CD8-positive, alpha-beta memory T cell (primary cell): ENCODE results near the gene COA6. TPM values are rescaled to one million over a fixed set of nuclear protein-coding genes. Genes with fewer than 3 reads are reported as not detected.
A peak's percentile ranks its signal among the peaks of the same experiment; 100 is the strongest.
"Not testable (repeated sequence)": the region's sequence is repeated elsewhere in the genome, so short reads cannot be mapped to it uniquely, and the experiment has no call there.

ENCODE experiments used
- CTCF ChIA-PET: fragments of 350-600 bp; sonication (Branson Sonifier 250); formaldehyde crosslinking; loops from one replicate; lab custom pipeline; 2021; ENCODE audit warnings: antibody characterized with exemption; lab: Charles Lee
- POLR2A ChIA-PET: fragments of 350-600 bp; sonication (Branson Sonifier 250); formaldehyde crosslinking; loops from one replicate; lab custom pipeline; 2021; ENCODE audit warnings: antibody characterized with exemption; lab: Charles Lee
- DNase-seq, 5 donors: peaks; one replicate each; pipeline versions ENCODE4 v3.0.0 to v3.0.0-alpha.2; 2020 to 2022; ENCODE audit warnings: mixed read lengths in 1 of 5
- H3K27ac ChIP-seq: one replicate; pipeline ENCODE4 v1.7.0; 2013; ENCODE audit warnings: low read depth, mild to moderate bottlenecking, low read length, moderate library complexity
- H3K27me3 ChIP-seq: 2 replicates; pipeline ENCODE4 v1.7.0; 2013; ENCODE audit warnings: low read length, mild to moderate bottlenecking; ENCODE audit not compliant: insufficient read depth, poor library complexity, severe bottlenecking
- H3K36me3 ChIP-seq: 2 replicates; pipeline ENCODE4 v1.7.0; 2013; ENCODE audit warnings: mild to moderate bottlenecking, low read length, moderate library complexity; ENCODE audit not compliant: insufficient read depth
- H3K4me1 ChIP-seq: 2 replicates; pipeline ENCODE4 v1.7.0; 2013; ENCODE audit warnings: mild to moderate bottlenecking, low read length, moderate library complexity; ENCODE audit not compliant: insufficient read depth
- H3K4me3 ChIP-seq: 2 replicates; pipeline ENCODE4 v1.7.0; 2013; ENCODE audit warnings: mild to moderate bottlenecking, low read length
- H3K9me3 ChIP-seq: 2 replicates; pipeline ENCODE4 v1.7.0; 2013; ENCODE audit warnings: mild to moderate bottlenecking, low read length
- H3K27ac Mint-ChIP-seq, 8 donors: one replicate each; pipeline ENCODE4 v1.8.0; 2020 to 2021; ENCODE audit warnings: mixed read lengths in 8 of 8, mild to moderate bottlenecking in 6 of 8, inconsistent platforms in 3 of 8, moderate library complexity in 3 of 8
- H3K27me3 Mint-ChIP-seq, 2 donors: one replicate each; pipeline ENCODE4 v1.8.0; 2020 to 2021; ENCODE audit warnings: mixed read lengths in 2 of 2, mild to moderate bottlenecking in 1 of 2, moderate library complexity in 1 of 2
- H3K36me3 Mint-ChIP-seq, 3 donors: one replicate each; pipeline ENCODE4 v1.8.0; 2020 to 2021; ENCODE audit warnings: mixed read lengths in 3 of 3, inconsistent platforms in 1 of 3, mild to moderate bottlenecking in 1 of 3
- H3K4me1 Mint-ChIP-seq, 3 donors: one replicate each; pipeline ENCODE4 v1.8.0; 2020 to 2021; ENCODE audit warnings: mixed read lengths in 3 of 3, inconsistent platforms in 1 of 3, mild to moderate bottlenecking in 1 of 3
- H3K4me3 Mint-ChIP-seq, 7 donors: one replicate each; pipeline ENCODE4 v1.8.0; 2020 to 2021; ENCODE audit warnings: mixed read lengths in 7 of 7, mild to moderate bottlenecking in 6 of 7, moderate library complexity in 4 of 7, inconsistent platforms in 2 of 7
- H3K9me3 Mint-ChIP-seq, 5 donors: one replicate each; pipeline ENCODE4 v1.8.0; 2020 to 2022; ENCODE audit warnings: mixed read lengths in 5 of 5, mild to moderate bottlenecking in 3 of 5, moderate library complexity in 2 of 5, inconsistent platforms in 1 of 5
- polyA plus RNA-seq: library from polyadenylated mRNA; unstranded; fragments of 300-500 nt; fragmentation: Illumina TruSeq; gene quantifications from one replicate; pipeline ENCODE4 v1.2.3, GENCODE V29; 2021
- total RNA-seq, 2 experiments: library from RNA; stranded (reverse); gene quantifications; one replicate each; pipeline ENCODE4 v1.2.3, GENCODE V29; 2021

COA6 gene
- total and polyA plus RNA-seq, 3 experiments from 2014 or later = 40.1 to 51.9 (median 49.1) TPM

DNA sequence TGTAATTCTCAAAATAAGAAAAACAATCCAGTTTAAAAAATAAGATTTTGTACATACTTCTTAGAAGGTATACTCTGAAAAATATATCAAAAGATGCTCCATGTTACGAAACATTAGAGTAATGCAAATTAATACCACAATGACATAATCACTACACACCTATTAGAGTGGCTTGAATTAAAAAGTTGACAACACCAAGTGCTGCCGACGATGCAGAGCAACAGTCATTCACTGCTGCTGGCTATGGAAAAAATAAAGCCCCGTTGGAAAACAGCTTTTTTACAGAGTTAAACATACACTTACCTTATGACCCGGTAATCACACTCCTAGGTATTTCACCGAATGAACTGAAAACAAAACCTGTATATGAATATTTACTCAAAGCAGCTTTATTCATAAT lies 14.8 kb downstream of the COA6 start:
- Histone ChIP-seq H3K9me3 (no peaks in the 10 kb centered on the region), H3K4me3 (no peak overlapping the region), H3K27me3 (no peaks in the 10 kb centered on the region), H3K27ac (no peak overlapping the region), H3K36me3 (no peaks in the 10 kb centered on the region), H3K4me1 (no peaks in the 10 kb centered on the region)
- Mint-ChIP-seq H3K4me1 (peaks cover 0 to 12% (median 8%) of the 10 kb centered on the region in 3 donors), H3K36me3 (peaks cover 14 to 56% (median 15%) of the 10 kb centered on the region in 3 donors), H3K27me3 (no peaks in the 10 kb centered on the region), H3K27ac (no peak overlapping the region), H3K4me3 (no peak overlapping the region), H3K9me3 (no peaks in the 10 kb centered on the region)
- DNase-seq = no peak
- CTCF ChIA-PET = no interaction called here
- POLR2A ChIA-PET = no interaction called here

DNA sequence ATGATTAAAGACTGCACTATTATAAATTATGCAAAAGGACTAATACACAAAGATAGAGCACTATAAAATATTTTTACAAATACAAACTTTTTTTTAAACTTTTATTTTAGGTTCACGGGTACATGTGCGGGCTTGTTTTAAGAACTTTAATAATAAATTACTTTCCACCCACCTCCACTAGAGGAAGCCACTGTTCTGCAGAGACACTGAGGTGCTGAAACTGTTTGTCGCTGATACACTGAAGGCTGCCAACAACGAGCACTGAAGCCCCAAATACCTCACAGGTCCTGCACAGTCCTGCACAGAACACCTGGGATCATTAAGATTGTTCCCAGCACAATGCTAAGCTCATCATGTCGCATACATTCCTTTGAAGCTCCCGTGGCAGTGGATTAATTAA lies 19.9 kb downstream of the COA6 start:
- Mint-ChIP-seq H3K4me3 (no peak overlapping the region), H3K9me3 (no peaks in the 10 kb centered on the region), H3K4me1 (peaks cover 4 to 6% (median 5%) of the 10 kb centered on the region in 3 donors), H3K27ac (no peak overlapping the region), H3K27me3 (no peaks in the 10 kb centered on the region), H3K36me3 (peaks cover 19 to 52% (median 19%) of the 10 kb centered on the region in 3 donors)
- no peak overlapping the region for H3K4me3 ChIP-seq
- ChIA-PET CTCF (no interaction called here), POLR2A (no interaction called here)
- H3K4me1 ChIP-seq = no peaks in the 10 kb centered on the region
- no peak for DNase-seq
- H3K27ac ChIP-seq = no peak overlapping the region
- no peaks in the 10 kb centered on the region for H3K36me3 ChIP-seq
- H3K9me3 ChIP-seq = no peaks in the 10 kb centered on the region
- no peaks in the 10 kb centered on the region for H3K27me3 ChIP-seq

GRCh38 chr1:234395297-234395696 lies 22.0 kb downstream of the COA6 start:
- H3K27me3 Mint-ChIP-seq = no peaks in the 10 kb centered on the region
- H3K27me3 ChIP-seq = no peaks in the 10 kb centered on the region
- no peaks in the 10 kb centered on the region for H3K36me3 ChIP-seq
- H3K9me3 Mint-ChIP-seq = no peaks in the 10 kb centered on the region
- DNase-seq = no peak
- ChIA-PET POLR2A (no interaction called here), CTCF (no interaction called here)
- H3K36me3 Mint-ChIP-seq = peaks cover 14 to 47% (median 14%) of the 10 kb centered on the region in 3 donors
- H3K27ac ChIP-seq = no peak overlapping the region
- H3K9me3 ChIP-seq = no peaks in the 10 kb centered on the region
- H3K4me3 ChIP-seq = no peak overlapping the region
- peaks cover 18 to 25% (median 18%) of the 10 kb centered on the region in 3 donors for H3K4me1 Mint-ChIP-seq
- no peak overlapping the region for H3K4me3 Mint-ChIP-seq
- H3K27ac Mint-ChIP-seq = peak overlapping the region in 2 of 8 donors; percentile 14 to 84
- H3K4me1 ChIP-seq = peaks cover 8% of the 10 kb centered on the region

GRCh38 chr1:234396092-234396491 lies 22.8 kb downstream of the COA6 start:
- no peaks in the 10 kb centered on the region for H3K27me3 Mint-ChIP-seq
- H3K36me3 ChIP-seq = no peaks in the 10 kb centered on the region
- H3K27ac Mint-ChIP-seq = peak overlapping the region in 2 of 8 donors; percentile 30 to 50
- H3K4me3 Mint-ChIP-seq = no peak overlapping the region
- POLR2A ChIA-PET = no interaction called here
- CTCF ChIA-PET = no interaction called here
- H3K27me3 ChIP-seq = no peaks in the 10 kb centered on the region
- peaks cover 14 to 43% (median 14%) of the 10 kb centered on the region in 3 donors for H3K36me3 Mint-ChIP-seq
- no peak overlapping the region for H3K27ac ChIP-seq
- no peak overlapping the region for H3K4me3 ChIP-seq
- no peaks in the 10 kb centered on the region for H3K9me3 Mint-ChIP-seq
- H3K4me1 Mint-ChIP-seq = peaks cover 24 to 32% (median 26%) of the 10 kb centered on the region in 3 donors
- H3K9me3 ChIP-seq = no peaks in the 10 kb centered on the region
- DNase-seq = no peak
- peaks cover 16% of the 10 kb centered on the region for H3K4me1 ChIP-seq

DNA sequence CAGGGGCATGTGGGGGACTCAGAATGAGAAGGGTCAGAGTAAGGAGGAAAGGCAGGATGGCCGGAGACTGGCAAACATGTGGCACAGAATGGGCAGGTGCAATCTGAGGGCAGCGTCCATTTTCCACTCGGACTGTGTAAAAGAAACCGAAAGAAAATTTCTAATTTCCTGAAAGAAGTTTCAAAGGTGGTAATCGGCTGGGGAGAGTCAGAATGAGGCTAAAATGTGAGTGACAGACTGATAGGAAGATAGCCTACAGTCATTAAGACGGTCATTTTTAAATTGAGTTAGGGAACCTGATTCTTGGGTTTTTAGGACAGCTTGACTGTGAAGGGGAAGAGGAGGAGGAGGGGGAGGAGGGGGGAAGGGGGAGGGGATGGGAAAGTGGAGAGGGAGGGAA lies 23.6 kb downstream of the COA6 start:
- H3K4me1 ChIP-seq = peaks cover 23% of the 10 kb centered on the region
- H3K9me3 ChIP-seq = no peaks in the 10 kb centered on the region
- H3K9me3 Mint-ChIP-seq = no peaks in the 10 kb centered on the region
- H3K4me1 Mint-ChIP-seq = peaks cover 32 to 40% (median 34%) of the 10 kb centered on the region in 3 donors
- ChIA-PET POLR2A (no interaction called here), CTCF (no interaction called here)
- no peak overlapping the region for H3K4me3 ChIP-seq
- H3K36me3 ChIP-seq = no peaks in the 10 kb centered on the region
- no peaks in the 10 kb centered on the region for H3K27me3 Mint-ChIP-seq
- H3K27me3 ChIP-seq = no peaks in the 10 kb centered on the region
- peaks cover 9 to 35% (median 10%) of the 10 kb centered on the region in 3 donors for H3K36me3 Mint-ChIP-seq
- peak overlapping the region in 7 of 8 donors; percentile 29 to 72 (median 50) for H3K27ac Mint-ChIP-seq
- peak overlapping the region in 3 of 7 donors; percentile 22 to 79 (median 30) for H3K4me3 Mint-ChIP-seq
- H3K27ac ChIP-seq = no peak overlapping the region
- no peak for DNase-seq

DNA sequence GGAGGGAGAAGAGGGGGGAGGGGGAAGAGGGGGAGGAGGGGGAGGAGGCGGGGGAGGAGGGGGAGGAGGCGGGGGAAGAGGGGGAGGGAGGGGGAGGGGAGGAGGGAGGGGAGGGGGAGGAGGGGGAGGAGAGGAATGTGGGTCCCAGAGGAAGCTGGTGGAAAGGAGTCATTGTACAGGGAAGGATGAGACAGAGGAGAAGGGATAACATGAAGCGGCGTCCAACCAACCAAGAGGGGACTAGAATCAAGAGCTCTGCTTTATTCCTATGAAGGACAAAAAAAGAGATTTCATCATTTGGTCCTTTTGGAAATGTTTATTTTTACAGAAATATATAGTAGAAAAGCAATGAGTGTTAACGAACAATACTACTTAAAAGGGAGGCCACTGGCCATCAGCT lies 24.5 kb downstream of the COA6 start:
- POLR2A ChIA-PET = interaction anchor here (2.0 kb wide), 1 partner anchor 24 kb away, joined by 7 read pairs; the partner anchor contains the start of gene COA6
- Histone ChIP-seq H3K9me3 (no peaks in the 10 kb centered on the region), H3K36me3 (no peaks in the 10 kb centered on the region), H3K27me3 (no peaks in the 10 kb centered on the region), H3K4me1 (peaks cover 30% of the 10 kb centered on the region), H3K27ac (no peak overlapping the region), H3K4me3 (no peak overlapping the region)
- DNase-seq = no peak
- H3K36me3 Mint-ChIP-seq = peaks cover 5 to 29% (median 10%) of the 10 kb centered on the region in 3 donors
- H3K4me3 Mint-ChIP-seq = no peak overlapping the region
- H3K4me1 Mint-ChIP-seq = peaks cover 36 to 45% (median 40%) of the 10 kb centered on the region in 3 donors
- CTCF ChIA-PET = no interaction called here
- no peaks in the 10 kb centered on the region for H3K9me3 Mint-ChIP-seq
- no peak overlapping the region for H3K27ac Mint-ChIP-seq
- H3K27me3 Mint-ChIP-seq = no peaks in the 10 kb centered on the region

DNA sequence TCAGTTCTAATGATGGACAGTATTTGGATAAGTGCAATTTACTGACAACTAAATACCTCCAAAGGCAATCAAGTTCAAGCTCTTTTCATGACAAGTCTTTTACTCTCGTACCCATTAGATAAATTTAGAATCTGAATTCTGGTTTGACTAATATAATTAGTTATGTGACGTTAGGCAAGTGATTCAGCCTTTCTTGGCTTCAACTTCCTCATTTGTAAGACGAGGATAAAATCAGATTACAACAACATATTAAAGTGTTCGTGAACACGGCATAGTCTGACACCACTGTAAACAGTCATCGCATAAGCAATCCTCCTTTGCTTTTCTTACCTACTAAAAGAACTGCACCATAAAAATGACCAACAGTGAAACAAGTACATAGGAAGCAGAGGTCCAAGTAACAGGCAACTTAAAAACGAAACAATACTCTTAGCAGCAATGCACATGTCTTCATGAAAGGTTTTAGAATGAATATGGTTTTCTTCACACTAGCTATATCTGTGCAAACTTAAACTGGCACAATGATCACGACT lies 25.7 kb downstream of the COA6 start:
- no peaks in the 10 kb centered on the region for H3K27me3 ChIP-seq
- Mint-ChIP-seq H3K4me3 (peak overlapping the region; percentile 66 to 85 (median 75)), H3K9me3 (no peaks in the 10 kb centered on the region), H3K4me1 (peaks cover 43 to 52% (median 43%) of the 10 kb centered on the region in 3 donors), H3K36me3 (peaks cover 8 to 22% (median 10%) of the 10 kb centered on the region in 3 donors), H3K27me3 (no peaks in the 10 kb centered on the region), H3K27ac (peak overlapping the region; percentile 63 to 90 (median 80))
- peaks cover 30% of the 10 kb centered on the region for H3K4me1 ChIP-seq
- no peaks in the 10 kb centered on the region for H3K9me3 ChIP-seq
- H3K36me3 ChIP-seq = no peaks in the 10 kb centered on the region
- DNase-seq = no peak
- ChIA-PET POLR2A (interaction anchor here (2.0 kb wide), 1 partner anchor 25 kb away, joined by 7 read pairs; the partner anchor contains the start of gene COA6), CTCF (no interaction called here)
- H3K27ac ChIP-seq = no peak overlapping the region
- peak overlapping the region; percentile 32 for H3K4me3 ChIP-seq

GRCh38 chr1:234399515-234399914 lies 26.3 kb downstream of the COA6 start:
- H3K9me3 ChIP-seq, H3K27ac ChIP-seq, CTCF ChIA-PET, H3K36me3 ChIP-seq, DNase-seq, H3K27me3 ChIP-seq, H3K9me3 Mint-ChIP-seq, H3K27me3 Mint-ChIP-seq: not testable (repeated sequence)
- Histone ChIP-seq H3K4me3 (peak overlapping the region; percentile 32), H3K4me1 (peaks cover 30% of the 10 kb centered on the region)
- peaks cover 43 to 52% (median 43%) of the 10 kb centered on the region in 3 donors for H3K4me1 Mint-ChIP-seq
- H3K27ac Mint-ChIP-seq = peak overlapping the region in 7 of 8 donors; percentile 50 to 90 (median 79)
- H3K4me3 Mint-ChIP-seq = peak overlapping the region; percentile 66 to 85 (median 75)
- POLR2A ChIA-PET = interaction anchor here (2.0 kb wide), 1 partner anchor 26 kb away, joined by 7 read pairs; the partner anchor contains the start of gene COA6
- peaks cover 8 to 18% (median 8%) of the 10 kb centered on the region in 3 donors for H3K36me3 Mint-ChIP-seq
